GM04503 (cell line): ENCODE data around the gene PPT1.

Source experiments
- DNase-seq: peaks from one replicate; pipeline ENCODE4 v3.0.0-alpha.2; 2012; ENCODE audit warnings: low read depth

The PPT1 gene

GRCh38 chr1:40030528-40031135 is 66.4 kb downstream of the PPT1 start:
- DNase-seq: no peak

GRCh38 chr1:40029608-40030007 is 67.4 kb downstream of the PPT1 start:
- DNase-seq: no peak

GRCh38 chr1:40027647-40028046 is 69.4 kb downstream of the PPT1 start:
- DNase-seq: no peak

- DNase-seq: no peak
These were observed 72.4 kb downstream of the PPT1 start for GRCh38 chr1:40024671-40025070.

GRCh38 chr1:40023379-40023944 is 73.6 kb downstream of the PPT1 start:
- DNase-seq: no peak
